Bronchial epithelial cell (primary cell): ENCODE data around the gene ZNF669. TPM values are rescaled to one million over a fixed set of nuclear protein-coding genes. Genes with fewer than 3 reads are reported as not detected.

Source experiments
- DNase-seq: peaks from one replicate; pipeline ENCODE4 v3.0.0-alpha.2; 2010; ENCODE audit warnings: low read depth
- FAIRE-seq: peaks from 2 replicates; lab custom pipeline; 2011; peaks lifted over from hg19 to GRCh38; lab: Jason Lieb, UNC
- H3K27me3 ChIP-seq: 2 replicates; pipeline ENCODE4 v1.5.1; 2011; ENCODE audit warnings: low read length; ENCODE audit not compliant: control insufficient read depth, insufficient read depth
- H3K36me3 ChIP-seq: 2 replicates; pipeline ENCODE4 v1.5.1; 2011; ENCODE audit warnings: low read length; ENCODE audit not compliant: control insufficient read depth, insufficient read depth
- H3K4me3 ChIP-seq: 2 replicates; pipeline ENCODE4 v1.5.1; 2011; ENCODE audit warnings: mild to moderate bottlenecking, low read depth, low read length, control low read depth
- CTCF ChIP-seq: IDR thresholded peaks from 2 replicates; pipeline ENCODE4 v1.5.1; 2011; ENCODE audit warnings: mild to moderate bottlenecking, moderate library complexity, low read length, control low read depth, inconsistent platforms; ENCODE audit not compliant: insufficient read depth, severe bottlenecking
- total RNA-seq: library from RNA; depleted of rRNA; stranded (reverse); fragments of >200 nt; gene quantifications from 2 replicates; pipeline ENCODE4 v1.2.1, GENCODE V29; 2014

ZNF669 gene
- total RNA-seq, 1 donor from 2014 or later, result 10.3 TPM

DNA sequence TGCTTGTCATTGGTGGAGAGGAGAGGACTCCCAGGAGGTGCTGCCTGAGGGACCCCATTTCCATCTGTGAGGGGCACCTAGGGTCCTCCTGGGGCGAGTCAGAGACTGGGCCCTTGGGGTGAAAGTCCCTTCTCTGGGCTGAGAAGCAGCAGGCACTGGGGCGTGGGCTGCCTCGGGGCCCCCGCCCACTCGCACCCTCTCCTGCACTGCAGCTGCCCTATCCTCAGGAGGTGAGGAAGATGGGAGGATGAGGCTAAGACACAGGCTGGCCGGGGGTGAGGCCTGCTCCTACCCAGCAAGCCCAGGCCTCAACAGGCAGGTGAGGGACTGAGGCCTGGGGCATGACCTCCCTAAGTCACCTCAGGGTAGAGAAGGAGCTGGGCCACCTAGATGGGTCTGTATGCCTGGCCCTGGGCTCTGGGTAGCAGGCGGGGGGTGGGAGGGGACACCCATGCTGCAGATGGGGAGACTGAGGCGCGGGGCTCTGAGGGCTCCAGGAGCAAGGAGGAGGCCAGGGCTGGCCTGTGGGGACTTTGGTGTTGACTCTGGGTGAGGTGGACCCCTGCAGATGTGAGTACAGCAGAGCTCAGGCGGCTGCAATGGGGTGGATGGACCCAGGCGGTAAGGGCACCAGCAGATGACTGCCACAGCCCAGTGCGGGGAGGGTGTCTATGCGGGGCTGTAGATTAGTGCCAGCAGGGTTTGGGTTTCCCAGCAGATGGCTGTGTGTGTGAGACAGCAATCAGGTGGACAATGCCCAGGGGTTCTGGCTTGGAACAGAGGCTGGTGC lies 10.4 kb upstream of the ZNF669 start:
- TF ChIP-seq CTCF, result no peak
- no peaks in the 10 kb centered on the region for H3K36me3 ChIP-seq
- no peaks in the 10 kb centered on the region for H3K27me3 ChIP-seq
- DNase-seq (no peak), FAIRE-seq (no peak)
- no peak overlapping the region for H3K4me3 ChIP-seq

- no peak for TF ChIP-seq CTCF
- no peak overlapping the region for H3K4me3 ChIP-seq
- H3K36me3 ChIP-seq, result no peaks in the 10 kb centered on the region
- no peak for FAIRE-seq
- no peak for DNase-seq
- no peaks in the 10 kb centered on the region for H3K27me3 ChIP-seq
Measured at GRCh38 chr1:247113733-247114271, 9.6 kb upstream of the ZNF669 start.

DNA sequence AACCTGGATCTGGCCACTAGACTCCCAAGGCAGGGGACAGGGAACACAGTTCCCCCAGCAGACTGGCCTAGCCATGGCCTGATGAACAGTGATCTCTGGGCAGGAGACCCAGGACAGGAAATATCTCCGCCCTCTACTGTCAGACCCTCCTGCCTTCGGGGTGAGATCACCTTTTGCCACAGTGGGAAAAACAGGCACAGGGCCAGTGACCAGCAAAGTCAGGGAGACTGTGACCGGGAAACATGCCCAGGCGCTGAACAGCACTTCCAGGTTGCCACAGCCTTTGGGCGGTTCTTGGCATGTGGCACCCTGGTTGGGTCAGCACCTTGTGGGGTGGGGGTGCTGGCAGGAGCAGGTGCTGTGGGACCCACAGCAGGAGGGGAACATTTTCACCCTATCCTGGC lies 8.9 kb upstream of the ZNF669 start:
- Histone ChIP-seq H3K27me3 (no peaks in the 10 kb centered on the region), H3K4me3 (no peak overlapping the region), H3K36me3 (no peaks in the 10 kb centered on the region)
- FAIRE-seq, result no peak
- no peak for TF ChIP-seq CTCF
- DNase-seq, result peak; percentile 24

- DNase-seq (no peak), FAIRE-seq (no peak)
- Histone ChIP-seq H3K27me3 (no peaks in the 10 kb centered on the region), H3K4me3 (peak overlapping the region; percentile 51), H3K36me3 (no peaks in the 10 kb centered on the region)
- TF ChIP-seq CTCF, result no peak
Measured at GRCh38 chr1:247112479-247112781, 8.3 kb upstream of the ZNF669 start.

DNA sequence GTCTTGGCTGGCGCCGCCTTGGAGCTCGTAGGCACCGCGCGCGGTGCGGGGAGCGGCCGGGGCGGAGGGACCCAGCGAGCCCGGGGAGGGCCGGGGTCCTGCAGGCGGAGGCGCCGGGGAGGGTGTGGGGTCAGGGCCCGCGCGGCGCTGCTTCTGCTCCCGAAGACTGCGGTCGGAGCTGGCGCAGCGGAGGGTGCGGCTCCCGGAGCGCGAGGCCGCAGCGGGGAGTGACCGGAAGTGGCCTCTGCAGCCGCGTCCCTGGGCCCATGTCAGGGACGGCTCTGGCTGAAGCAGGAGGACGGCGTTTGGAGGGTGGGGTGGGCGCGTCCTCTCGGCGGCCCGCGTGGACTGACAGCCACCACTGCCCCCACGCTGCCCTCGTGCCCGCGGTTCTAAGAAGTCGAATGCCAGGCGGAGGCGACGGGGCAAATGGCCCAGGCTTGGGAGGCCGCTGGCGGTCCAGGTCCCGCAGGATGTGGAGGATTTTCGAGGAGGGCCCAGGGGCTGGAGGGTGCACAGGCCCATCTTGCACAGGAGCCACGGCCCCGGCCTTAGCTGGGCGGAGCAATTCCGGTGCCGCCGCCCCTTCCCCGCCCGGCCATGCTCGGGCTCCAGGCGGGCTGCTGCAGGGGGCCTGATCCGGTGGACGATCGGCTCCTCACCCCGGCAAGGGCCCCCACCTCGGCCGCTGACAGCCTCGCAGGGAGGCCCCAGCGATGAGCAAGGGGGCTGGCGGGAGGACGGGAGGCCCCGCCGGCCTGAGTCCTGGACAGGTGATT lies 7.7 kb upstream of the ZNF669 start:
- H3K27me3 ChIP-seq, result no peaks in the 10 kb centered on the region
- TF ChIP-seq CTCF, result no peak
- DNase-seq (no peak), FAIRE-seq (no peak)
- peak overlapping the region; percentile 51 for H3K4me3 ChIP-seq
- H3K36me3 ChIP-seq, result no peaks in the 10 kb centered on the region
